T-cell (primary cell): ENCODE data around the gene TBX21. TPM values are rescaled to one million over a fixed set of nuclear protein-coding genes. Genes with fewer than 3 reads are reported as not detected.
A peak's percentile ranks its signal among the peaks of the same experiment; 100 is the strongest.
"Not testable (repeated sequence)": the region's sequence is repeated elsewhere in the genome, so short reads cannot be mapped to it uniquely, and the experiment has no call there.

Experiments
- ATAC-seq, 4 experiments: fragments of 200-7000 bp in 3 of 4; fragments of 150-1000 bp in 1 of 4; cut with Tn5 transposase; replicated peaks in 1 of 4; 1 replicate in 3 of 4; 2 replicates in 1 of 4; pipeline ENCODE4 v1.10.0; 2021; ENCODE audit warnings: moderate library complexity in 3 of 4, mild to moderate bottlenecking in 2 of 4, moderate number of reproducible peaks in 1 of 4
- CTCF ChIA-PET, 2 donors: fragments of 300-600 bp; sonication (Branson Sonifier 250); formaldehyde crosslinking; loops; one replicate each; lab custom pipeline; 2022; ENCODE audit warnings: antibody characterized with exemption in 2 of 2; lab: Charles Lee
- POLR2A ChIA-PET, 2 donors: fragments of 300-600 bp; sonication (Branson Sonifier 250); formaldehyde crosslinking; loops; one replicate each; lab custom pipeline; 2022; ENCODE audit warnings: antibody characterized with exemption in 2 of 2; lab: Charles Lee
- DNase-seq, 35 experiments: peaks; one replicate each; pipeline versions ENCODE4 v3.0.0 to v3.0.0-alpha.2; 2013 to 2023
- H3K27ac ChIP-seq: one replicate; pipeline ENCODE4 v1.5.1; 2013; ENCODE audit warnings: low read length
- H3K27me3 ChIP-seq, 2 experiments: replicated peaks in 1 of 2; 1 replicate in 1 of 2; 2 replicates in 1 of 2; pipeline versions ENCODE4 v1.6.1 to v1.7.0; 2013; ENCODE audit warnings: low read length in 1 of 2, mixed read lengths in 1 of 2; ENCODE audit not compliant: control insufficient read depth in 2 of 2, insufficient read depth in 2 of 2; ENCODE audit errors: extremely low read depth in 1 of 2
- H3K36me3 ChIP-seq, 2 donors: 1 replicate in 1 of 2; 2 replicates in 1 of 2; pipeline versions ENCODE4 v1.6.1 to v1.7.0; 2013; ENCODE audit warnings: low read length in 1 of 2; ENCODE audit not compliant: control insufficient read depth in 2 of 2, insufficient read depth in 1 of 2; ENCODE audit errors: extremely low read depth in 1 of 2
- H3K4me1 ChIP-seq, 2 experiments: 1 replicate in 1 of 2; 2 replicates in 1 of 2; pipeline versions ENCODE4 v1.6.1 to v1.7.0; 2013; ENCODE audit warnings: low read length in 2 of 2, mixed read lengths in 1 of 2; ENCODE audit not compliant: insufficient read depth in 2 of 2, control insufficient read depth in 1 of 2; ENCODE audit errors: extremely low read depth in 1 of 2
- H3K4me3 ChIP-seq, 2 donors: 1 replicate in 1 of 2; 2 replicates in 1 of 2; pipeline versions ENCODE4 v1.5.1 to v1.7.0; 2013; ENCODE audit warnings: mild to moderate bottlenecking in 2 of 2, low read length in 1 of 2, moderate library complexity in 1 of 2; ENCODE audit not compliant: control insufficient read depth in 1 of 2; ENCODE audit errors: extremely low read depth in 1 of 2
- H3K9me3 ChIP-seq: 2 replicates; pipeline ENCODE4 v1.7.0; 2013
- H3K27ac Mint-ChIP-seq, 2 donors: one replicate each; pipeline ENCODE4 v1.8.0; 2020 to 2021; ENCODE audit warnings: mild to moderate bottlenecking in 2 of 2, mixed read lengths in 2 of 2
- H3K27me3 Mint-ChIP-seq, 2 donors: one replicate each; pipeline ENCODE4 v1.8.0; 2021 to 2022; ENCODE audit warnings: mixed read lengths in 2 of 2
- H3K36me3 Mint-ChIP-seq: one replicate; pipeline ENCODE4 v1.8.0; 2021; ENCODE audit warnings: mixed read lengths
- H3K4me1 Mint-ChIP-seq, 3 donors: one replicate each; pipeline ENCODE4 v1.8.0; 2020 to 2022; ENCODE audit warnings: mixed read lengths in 3 of 3, mild to moderate bottlenecking in 1 of 3
- H3K4me3 Mint-ChIP-seq, 3 donors: one replicate each; pipeline ENCODE4 v1.8.0; 2020 to 2022; ENCODE audit warnings: mild to moderate bottlenecking in 3 of 3, mixed read lengths in 3 of 3, moderate library complexity in 3 of 3
- H3K9me3 Mint-ChIP-seq, 3 donors: one replicate each; pipeline ENCODE4 v1.8.0; 2020 to 2022; ENCODE audit warnings: mixed read lengths in 3 of 3
- WGBS: methylation state at CpG from one replicate; pipeline ENCODE4 v1.1.5; 2013; ENCODE audit warnings: missing lambda C conversion rate; ENCODE audit not compliant: insufficient coverage; 5-methylcytosine and 5-hydroxymethylcytosine counted together
- total RNA-seq, 35 experiments: library from RNA in 6 of 35; stranded (reverse) in 6 of 35; fragments of 120-200 nt in 1 of 35; gene quantifications; one replicate each; pipeline versions ENCODE4 v1.2.1 to v1.2.4 and lab custom pipeline; 2013 to 2026

TBX21 gene
- total RNA-seq, 5 donors from 2014 or later (not counting 1 experiment from before 2014, with no cell fraction given), result 7.9 to 37.3 (median 20.8) TPM

GRCh38 chr17:47736501-47737495, 3.8 kb downstream of the TBX21 start:
- H3K4me1 ChIP-seq, result peaks cover 5 to 68% of the 10 kb centered on the region in 2 experiments
- no peaks in the 10 kb centered on the region for H3K36me3 Mint-ChIP-seq
- peak overlapping the region in 1 of 2 donors; percentile 89 for H3K4me3 ChIP-seq
- peaks cover 3 to 7% of the 10 kb centered on the region in 2 experiments for H3K27me3 ChIP-seq
- ATAC-seq (no peak), DNase-seq (no peak)
- H3K27ac ChIP-seq, result peak overlapping the region; percentile 52
- H3K27me3 Mint-ChIP-seq, result peaks cover 4 to 7% of the 10 kb centered on the region in 2 donors
- POLR2A ChIA-PET, result no interaction called here
- no peaks in the 10 kb centered on the region for H3K9me3 ChIP-seq
- peaks cover 38 to 62% (median 47%) of the 10 kb centered on the region in 3 donors for H3K4me1 Mint-ChIP-seq
- CTCF ChIA-PET, result interaction anchor here in 1 of 2 donors (0.6 kb wide), 1 partner anchor 67 kb away, joined by 3 read pairs; no protein-coding TSS in a partner anchor
- H3K27ac Mint-ChIP-seq, result peak overlapping the region; percentile 89 to 98
- H3K4me3 Mint-ChIP-seq, result peak overlapping the region; percentile 87 to 99 (median 98)
- 41% methylated on average over 8 of the region's 17 CpGs for WGBS
- H3K9me3 Mint-ChIP-seq, result no peaks in the 10 kb centered on the region
- no peaks in the 10 kb centered on the region for H3K36me3 ChIP-seq

GRCh38 chr17:47738178-47738577, 5.1 kb downstream of the TBX21 start:
- POLR2A ChIA-PET, result no interaction called here
- Mint-ChIP-seq H3K36me3 (no peaks in the 10 kb centered on the region), H3K9me3 (no peaks in the 10 kb centered on the region), H3K4me3 (peak overlapping the region in 1 of 3 donors; percentile 21), H3K4me1 (peaks cover 35 to 62% (median 45%) of the 10 kb centered on the region in 3 donors), H3K27me3 (peaks cover 4 to 7% of the 10 kb centered on the region in 2 donors), H3K27ac (peak overlapping the region in 1 of 2 donors; percentile 8)
- H3K4me1 ChIP-seq, result peaks cover 0 to 72% of the 10 kb centered on the region in 2 experiments
- CTCF ChIA-PET, result no interaction called here
- DNase-seq (no peak), ATAC-seq (no peak)
- no peak overlapping the region for H3K4me3 ChIP-seq
- WGBS, result 70% methylated on average over 2 of the region's 7 CpGs
- no peaks in the 10 kb centered on the region for H3K9me3 ChIP-seq
- peaks cover 0 to 5% of the 10 kb centered on the region in 2 donors for H3K36me3 ChIP-seq
- peaks cover 3 to 7% of the 10 kb centered on the region in 2 experiments for H3K27me3 ChIP-seq
- no peak overlapping the region for H3K27ac ChIP-seq

- peak overlapping the region in 1 of 2 donors; percentile 3 for H3K27ac Mint-ChIP-seq
- no peak overlapping the region for H3K4me3 ChIP-seq
- H3K27ac ChIP-seq, result no peak overlapping the region
- ATAC-seq, result no peak
- ChIA-PET POLR2A (interaction anchor here in 1 of 2 donors (0.6 kb wide), 1 partner anchor 37 kb away, joined by 3 read pairs; no protein-coding TSS in a partner anchor), CTCF (no interaction called here)
- no peaks in the 10 kb centered on the region for H3K9me3 ChIP-seq
- DNase-seq, result no peak
- peak overlapping the region in 1 of 3 donors; percentile 28 for H3K4me3 Mint-ChIP-seq
- no peaks in the 10 kb centered on the region for H3K36me3 Mint-ChIP-seq
- 96% methylated on average over 5 of the region's 8 CpGs for WGBS
- H3K4me1 Mint-ChIP-seq, result peaks cover 30 to 60% (median 43%) of the 10 kb centered on the region in 3 donors
- peaks cover 0 to 75% of the 10 kb centered on the region in 2 experiments for H3K4me1 ChIP-seq
- peaks cover 0 to 13% of the 10 kb centered on the region in 2 donors for H3K36me3 ChIP-seq
- no peaks in the 10 kb centered on the region for H3K9me3 Mint-ChIP-seq
- peaks cover 2% of the 10 kb centered on the region in 2 donors for H3K27me3 Mint-ChIP-seq
- peaks cover 2 to 3% of the 10 kb centered on the region in 2 experiments for H3K27me3 ChIP-seq
Measured at GRCh38 chr17:47739150-47739549, 6.1 kb downstream of the TBX21 start.

- H3K36me3 Mint-ChIP-seq, H3K27ac ChIP-seq, H3K27me3 ChIP-seq, POLR2A ChIA-PET, H3K27me3 Mint-ChIP-seq, H3K9me3 Mint-ChIP-seq, H3K27ac Mint-ChIP-seq, H3K4me3 Mint-ChIP-seq, H3K4me3 ChIP-seq, DNase-seq, ATAC-seq, H3K9me3 ChIP-seq: not testable (repeated sequence)
- Histone ChIP-seq H3K36me3 (peaks cover 0 to 21% of the 10 kb centered on the region in 2 donors), H3K4me1 (peaks cover 0 to 80% of the 10 kb centered on the region in 2 experiments)
- H3K4me1 Mint-ChIP-seq, result peaks cover 28 to 57% (median 42%) of the 10 kb centered on the region in 3 donors
- CTCF ChIA-PET, result interaction anchor here in 1 of 2 donors (1.4 to 1.8 kb wide), 2 partner anchors 13 to 76 kb away, joined by 4 read pairs; no protein-coding TSS in a partner anchor
- 84% methylated on average over 3 of the region's 12 CpGs for WGBS
Measured at GRCh38 chr17:47739945-47740344, 6.9 kb downstream of the TBX21 start.

GRCh38 chr17:47741109-47741792, 8.2 kb downstream of the TBX21 start:
- CTCF ChIA-PET, result interaction anchor here (0.9 to 2.0 kb wide), 4 partner anchors 12 to 78 kb away, joined by 4 to 7 read pairs (median 6); no protein-coding TSS in a partner anchor
- POLR2A ChIA-PET, result interaction anchor here in 1 of 2 donors (0.5 kb wide), 1 partner anchor 128 kb away, joined by 5 read pairs; no protein-coding TSS in a partner anchor
- Mint-ChIP-seq H3K9me3 (no peaks in the 10 kb centered on the region), H3K27ac (peak overlapping the region; percentile 79 to 80), H3K4me1 (peaks cover 20 to 47% (median 38%) of the 10 kb centered on the region in 3 donors), H3K36me3 (no peaks in the 10 kb centered on the region), H3K27me3 (peaks cover 0 to 3% of the 10 kb centered on the region in 2 donors), H3K4me3 (peak overlapping the region; percentile 34 to 60 (median 53))
- peaks cover 0 to 5% of the 10 kb centered on the region in 2 experiments for H3K27me3 ChIP-seq
- WGBS, result 40% methylated on average over 9 of the region's 11 CpGs
- ATAC-seq, result peak in 2 of 4 experiments; percentile 47 to 48
- H3K27ac ChIP-seq, result peak overlapping the region; percentile 65
- H3K9me3 ChIP-seq, result no peaks in the 10 kb centered on the region
- peak overlapping the region in 1 of 2 donors; percentile 24 for H3K4me3 ChIP-seq
- H3K36me3 ChIP-seq, result peaks cover 0 to 34% of the 10 kb centered on the region in 2 donors
- peak in 6 of 35 experiments; percentile 24 to 57 (median 35) for DNase-seq
- H3K4me1 ChIP-seq, result peaks cover 0 to 73% of the 10 kb centered on the region in 2 experiments
